Measurements from ENCODE around the gene NME1.
"Not testable (repeated sequence)": the region's sequence is repeated elsewhere in the genome, so short reads cannot be mapped to it uniquely, and the experiment has no call there.

DNA sequence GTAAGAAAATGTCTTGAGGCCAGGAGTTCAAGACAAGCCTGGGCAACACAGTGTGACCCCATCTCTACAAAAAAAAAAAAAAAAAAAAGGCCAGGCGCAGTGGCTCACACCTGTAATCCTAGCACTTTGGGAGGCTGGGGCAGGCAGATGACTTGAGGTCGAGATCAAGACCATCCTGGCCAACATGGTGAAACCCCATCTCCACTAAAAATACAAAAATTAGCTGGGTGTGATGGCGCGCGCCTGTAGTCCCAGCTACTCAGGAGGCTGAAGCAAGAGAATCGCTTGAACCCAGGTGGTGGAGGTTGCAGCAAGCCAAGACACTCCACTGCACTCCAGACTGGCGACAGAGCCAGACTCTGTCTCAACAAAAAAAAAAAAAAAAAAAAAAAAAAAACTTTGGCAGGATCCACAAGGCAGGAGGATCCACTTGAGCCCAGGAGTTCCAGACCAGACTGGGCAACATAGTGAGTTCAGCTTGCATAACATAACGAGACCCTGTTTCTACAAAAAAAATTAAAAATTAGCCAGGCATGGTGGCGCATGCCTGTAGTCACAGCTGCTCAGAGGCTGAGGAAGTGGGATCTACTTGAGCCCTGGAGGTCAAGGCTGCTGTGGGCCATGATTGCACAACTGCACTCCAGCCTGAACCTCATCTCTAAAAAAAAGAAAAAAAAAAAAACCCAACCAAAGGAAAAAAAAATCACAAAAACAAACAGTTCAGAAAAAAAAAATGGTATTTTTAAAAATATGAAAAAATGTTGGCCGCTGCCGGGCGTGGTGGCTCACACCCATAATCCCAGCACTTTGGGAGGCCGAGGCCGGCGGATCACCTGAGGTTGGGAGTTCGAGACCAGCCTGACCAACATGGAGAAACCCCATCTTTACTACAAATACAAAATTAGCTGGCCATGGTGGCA is 40.8 kb upstream of the NME1 start:
- TF ChIP-seq CTCF (IDR thresholded peaks at IDR 0.05); AFF4 (CRISPR knock-in tag; IDR thresholded peaks at IDR 0.05; ENCODE audit: borderline replicate concordance); TEAD4 (CRISPR knock-in tag; IDR thresholded peaks at IDR 0.05); ZNF121 (CRISPR knock-in tag; IDR thresholded peaks at IDR 0.05); JUN (CRISPR knock-in tag; IDR thresholded peaks at IDR 0.05): not testable (repeated sequence)
- TF ChIP-seq, protein P1, sequence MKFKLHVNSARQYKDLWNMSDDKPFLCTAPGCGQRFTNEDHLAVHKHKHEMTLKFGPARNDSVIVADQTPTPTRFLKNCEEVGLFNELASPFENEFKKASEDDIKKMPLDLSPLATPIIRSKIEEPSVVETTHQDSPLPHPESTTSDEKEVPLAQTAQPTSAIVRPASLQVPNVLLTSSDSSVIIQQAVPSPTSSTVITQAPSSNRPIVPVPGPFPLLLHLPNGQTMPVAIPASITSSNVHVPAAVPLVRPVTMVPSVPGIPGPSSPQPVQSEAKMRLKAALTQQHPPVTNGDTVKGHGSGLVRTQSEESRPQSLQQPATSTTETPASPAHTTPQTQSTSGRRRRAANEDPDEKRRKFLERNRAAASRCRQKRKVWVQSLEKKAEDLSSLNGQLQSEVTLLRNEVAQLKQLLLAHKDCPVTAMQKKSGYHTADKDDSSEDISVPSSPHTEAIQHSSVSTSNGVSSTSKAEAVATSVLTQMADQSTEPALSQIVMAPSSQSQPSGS (CRISPR knock-in tag; IDR thresholded peaks at IDR 0.05; ENCODE audit: borderline replicate concordance, low read depth): not testable (repeated sequence)
- TF ChIP-seq, protein P2, sequence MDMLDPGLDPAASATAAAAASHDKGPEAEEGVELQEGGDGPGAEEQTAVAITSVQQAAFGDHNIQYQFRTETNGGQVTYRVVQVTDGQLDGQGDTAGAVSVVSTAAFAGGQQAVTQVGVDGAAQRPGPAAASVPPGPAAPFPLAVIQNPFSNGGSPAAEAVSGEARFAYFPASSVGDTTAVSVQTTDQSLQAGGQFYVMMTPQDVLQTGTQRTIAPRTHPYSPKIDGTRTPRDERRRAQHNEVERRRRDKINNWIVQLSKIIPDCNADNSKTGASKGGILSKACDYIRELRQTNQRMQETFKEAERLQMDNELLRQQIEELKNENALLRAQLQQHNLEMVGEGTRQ (CRISPR knock-in tag; IDR thresholded peaks at IDR 0.05): not testable (repeated sequence)

Data from WTC11 (cell line).